ENCODE data around the gene CHAMP1.

DNA sequence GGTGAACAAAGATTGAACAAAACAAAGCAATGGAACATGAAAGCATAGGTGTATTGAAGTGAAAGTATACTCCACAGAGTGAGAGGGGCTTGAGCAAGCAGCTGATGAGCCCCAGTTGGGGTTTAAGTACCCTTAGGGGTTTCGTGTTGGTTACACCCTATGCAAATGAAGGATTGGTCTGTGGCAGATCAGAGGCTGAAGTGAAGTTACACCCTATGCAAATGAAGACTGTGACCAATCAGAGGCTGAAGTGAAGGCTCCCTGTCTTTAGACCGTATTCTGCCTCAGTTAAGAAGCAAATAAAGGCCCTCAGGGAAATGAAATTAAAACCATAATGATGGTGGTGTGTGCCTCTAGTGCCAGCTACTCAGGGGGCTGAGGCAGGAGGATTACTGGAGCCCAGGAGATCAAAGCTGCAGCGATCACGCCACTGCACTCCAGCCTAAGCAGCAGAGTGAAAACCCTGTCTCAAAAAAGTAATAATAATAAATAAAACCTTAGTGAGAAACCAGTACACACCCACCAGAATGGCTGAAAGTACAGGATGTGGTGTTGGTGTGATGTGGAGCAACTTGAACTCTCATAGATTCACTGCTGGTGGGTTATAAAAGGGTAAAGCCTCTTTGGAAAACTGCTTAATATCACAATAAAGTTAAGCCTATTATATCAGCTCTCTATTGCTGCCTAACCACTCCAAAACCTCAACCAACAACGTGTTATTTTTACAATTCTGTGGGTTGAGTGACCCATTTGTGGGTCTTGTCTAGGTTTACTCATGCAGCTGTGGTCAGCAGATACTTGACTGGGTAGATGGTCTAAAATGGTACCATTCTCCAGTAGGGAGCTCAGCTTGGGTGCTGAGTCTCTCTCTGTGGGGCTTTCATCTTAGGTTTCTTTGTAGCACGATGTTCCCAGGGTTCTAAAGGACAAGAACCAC is 45.7 kb upstream of the CHAMP1 start:
- TF ChIP-seq, protein P1, sequence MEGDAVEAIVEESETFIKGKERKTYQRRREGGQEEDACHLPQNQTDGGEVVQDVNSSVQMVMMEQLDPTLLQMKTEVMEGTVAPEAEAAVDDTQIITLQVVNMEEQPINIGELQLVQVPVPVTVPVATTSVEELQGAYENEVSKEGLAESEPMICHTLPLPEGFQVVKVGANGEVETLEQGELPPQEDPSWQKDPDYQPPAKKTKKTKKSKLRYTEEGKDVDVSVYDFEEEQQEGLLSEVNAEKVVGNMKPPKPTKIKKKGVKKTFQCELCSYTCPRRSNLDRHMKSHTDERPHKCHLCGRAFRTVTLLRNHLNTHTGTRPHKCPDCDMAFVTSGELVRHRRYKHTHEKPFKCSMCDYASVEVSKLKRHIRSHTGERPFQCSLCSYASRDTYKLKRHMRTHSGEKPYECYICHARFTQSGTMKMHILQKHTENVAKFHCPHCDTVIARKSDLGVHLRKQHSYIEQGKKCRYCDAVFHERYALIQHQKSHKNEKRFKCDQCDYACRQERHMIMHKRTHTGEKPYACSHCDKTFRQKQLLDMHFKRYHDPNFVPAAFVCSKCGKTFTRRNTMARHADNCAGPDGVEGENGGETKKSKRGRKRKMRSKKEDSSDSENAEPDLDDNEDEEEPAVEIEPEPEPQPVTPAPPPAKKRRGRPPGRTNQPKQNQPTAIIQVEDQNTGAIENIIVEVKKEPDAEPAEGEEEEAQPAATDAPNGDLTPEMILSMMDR (IDR thresholded peaks at IDR 0.05), result no peak
- TF ChIP-seq POLR2A (IDR thresholded peaks at IDR 0.05) (no peak), POLR2AphosphoS5 (IDR thresholded peaks at IDR 0.05) (no peak), EP300 (IDR thresholded peaks at IDR 0.05) (no peak)

Data from upper lobe of left lung (tissue), 4 donors.